Caco-2 (cell line): ENCODE results near the gene FBXO17. TPM values are rescaled to one million over a fixed set of nuclear protein-coding genes. Genes with fewer than 3 reads are reported as not detected.

Experiments
- BruUV-seq: library from RNA; stranded (reverse); fragments of 400-500 nt; replicated peaks from 2 replicates; lab custom pipeline; 2021; lab: Mats Ljungman, UMichigan
- CTCF ChIA-PET: fragments of 300-600 bp; sonication (Branson Sonifier 250); formaldehyde crosslinking; loops from one replicate; lab custom pipeline; 2022; ENCODE audit warnings: antibody characterized with exemption; lab: Charles Lee
- POLR2A ChIA-PET: fragments of 300-600 bp; sonication (Branson Sonifier 250); formaldehyde crosslinking; loops from one replicate; lab custom pipeline; 2022; ENCODE audit warnings: antibody characterized with exemption; lab: Charles Lee
- DNase-seq, 2 experiments: peaks; one replicate each; pipeline versions ENCODE4 v3.0.0 to v3.0.0-alpha.2; 2020 to 2022
- H3K27me3 ChIP-seq: replicated peaks from 2 replicates; pipeline ENCODE4 v1.6.0; 2011; ENCODE audit warnings: low read length; ENCODE audit not compliant: control insufficient read depth, insufficient read depth
- H3K36me3 ChIP-seq: 2 replicates; pipeline ENCODE4 v1.5.1; 2011; ENCODE audit warnings: low read length; ENCODE audit not compliant: control insufficient read depth, insufficient read depth
- H3K4me1 ChIP-seq: fragments of 250-450 bp; sonication (Bioruptor Pico); 2 replicates; pipeline ENCODE4 v1.5.1; 2020; ENCODE audit warnings: mild to moderate bottlenecking
- H3K4me3 ChIP-seq: 2 replicates; pipeline ENCODE4 v1.5.1; 2011; ENCODE audit warnings: low read depth, mild to moderate bottlenecking, control low read depth, low read length
- H3K9me3 ChIP-seq: fragments of 250-450 bp; sonication (Bioruptor Pico); 2 replicates; pipeline ENCODE4 v1.5.1; 2020; ENCODE audit warnings: mild to moderate bottlenecking, moderate library complexity
- H3K27ac Mint-ChIP-seq: one replicate; pipeline ENCODE4 v1.8.0; 2022; ENCODE audit warnings: mixed read lengths; ENCODE audit not compliant: unreplicated experiment
- H3K27me3 Mint-ChIP-seq: one replicate; pipeline ENCODE4 v1.8.0; 2022; ENCODE audit warnings: mixed read lengths; ENCODE audit not compliant: insufficient read depth, unreplicated experiment
- H3K36me3 Mint-ChIP-seq: one replicate; pipeline ENCODE4 v1.8.0; 2022; ENCODE audit warnings: mild to moderate bottlenecking, mixed read lengths; ENCODE audit not compliant: insufficient read depth, unreplicated experiment
- H3K4me1 Mint-ChIP-seq: one replicate; pipeline ENCODE4 v1.8.0; 2022; ENCODE audit warnings: low read depth, mixed read lengths; ENCODE audit not compliant: unreplicated experiment
- H3K4me3 Mint-ChIP-seq: one replicate; pipeline ENCODE4 v1.8.0; 2022; ENCODE audit warnings: mild to moderate bottlenecking, moderate library complexity, mixed read lengths; ENCODE audit not compliant: unreplicated experiment
- H3K9me3 Mint-ChIP-seq: one replicate; pipeline ENCODE4 v1.8.0; 2022; ENCODE audit warnings: mixed read lengths; ENCODE audit not compliant: unreplicated experiment
- intact Hi-C: fragments of 100-400 bp; cut with micrococcal nuclease; formaldehyde crosslinking; loops from one replicate; pipeline ENCODE4 v1.10.0; 2022; ENCODE audit not compliant: unreplicated experiment
- total RNA-seq: library from RNA; stranded (reverse); gene quantifications from 2 replicates; pipeline ENCODE4 v1.2.3, GENCODE V29; 2022
- TF ChIP-seq, protein P1 (sequence below), 2 experiments: fragments of 200-600 bp in 1 of 2; IDR thresholded peaks; 1 replicate in 1 of 2; 2 replicates in 1 of 2; pipeline versions ENCODE4 v1.5.1 to v1.8.0; 2011 to 2022; ENCODE audit warnings: antibody characterized with exemption in 1 of 2, control low read depth in 1 of 2, inconsistent platforms in 1 of 2, low read depth in 1 of 2, low read length in 1 of 2, mild to moderate bottlenecking in 1 of 2, moderate library complexity in 1 of 2; ENCODE audit not compliant: insufficient read depth in 1 of 2, severe bottlenecking in 1 of 2, unreplicated experiment in 1 of 2

The FBXO17 gene
- total RNA-seq, 1 experiment from 2014 or later: 42.8 TPM

GRCh38 chr19:38956264-38956663 is 19.3 kb downstream of the FBXO17 start:
- Histone ChIP-seq H3K9me3 (no peaks in the 10 kb centered on the region), H3K27me3 (no peaks in the 10 kb centered on the region), H3K4me1 (peaks cover 18% of the 10 kb centered on the region), H3K4me3 (no peak overlapping the region), H3K36me3 (no peaks in the 10 kb centered on the region; the same call in none of the 2 replicates)
- no peak overlapping the region for H3K27ac Mint-ChIP-seq
- CTCF ChIA-PET: interaction anchor here (0.7 kb wide), 2 partner anchors 26 to 252 kb away, joined by 3 read pairs; partner anchors contain the start of genes MRPS12 and SARS2
- intact Hi-C loops: no loop called here
- BruUV-seq: no TSS peak
- DNase-seq: no peak
- TF ChIP-seq, protein P1, sequence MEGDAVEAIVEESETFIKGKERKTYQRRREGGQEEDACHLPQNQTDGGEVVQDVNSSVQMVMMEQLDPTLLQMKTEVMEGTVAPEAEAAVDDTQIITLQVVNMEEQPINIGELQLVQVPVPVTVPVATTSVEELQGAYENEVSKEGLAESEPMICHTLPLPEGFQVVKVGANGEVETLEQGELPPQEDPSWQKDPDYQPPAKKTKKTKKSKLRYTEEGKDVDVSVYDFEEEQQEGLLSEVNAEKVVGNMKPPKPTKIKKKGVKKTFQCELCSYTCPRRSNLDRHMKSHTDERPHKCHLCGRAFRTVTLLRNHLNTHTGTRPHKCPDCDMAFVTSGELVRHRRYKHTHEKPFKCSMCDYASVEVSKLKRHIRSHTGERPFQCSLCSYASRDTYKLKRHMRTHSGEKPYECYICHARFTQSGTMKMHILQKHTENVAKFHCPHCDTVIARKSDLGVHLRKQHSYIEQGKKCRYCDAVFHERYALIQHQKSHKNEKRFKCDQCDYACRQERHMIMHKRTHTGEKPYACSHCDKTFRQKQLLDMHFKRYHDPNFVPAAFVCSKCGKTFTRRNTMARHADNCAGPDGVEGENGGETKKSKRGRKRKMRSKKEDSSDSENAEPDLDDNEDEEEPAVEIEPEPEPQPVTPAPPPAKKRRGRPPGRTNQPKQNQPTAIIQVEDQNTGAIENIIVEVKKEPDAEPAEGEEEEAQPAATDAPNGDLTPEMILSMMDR (IDR thresholded peaks at IDR 0.05; ENCODE audit: insufficient read depth in 1 of 2, low read depth in 1 of 2, low read length in 1 of 2, severe bottlenecking in 1 of 2, unreplicated experiment in 1 of 2): no peak
- H3K4me3 Mint-ChIP-seq: no peak overlapping the region
- no peaks in the 10 kb centered on the region for H3K9me3 Mint-ChIP-seq
- H3K4me1 Mint-ChIP-seq: peaks cover 19% of the 10 kb centered on the region
- POLR2A ChIA-PET: no interaction called here
- peaks cover 20% of the 10 kb centered on the region for H3K36me3 Mint-ChIP-seq
- H3K27me3 Mint-ChIP-seq: no peaks in the 10 kb centered on the region

DNA sequence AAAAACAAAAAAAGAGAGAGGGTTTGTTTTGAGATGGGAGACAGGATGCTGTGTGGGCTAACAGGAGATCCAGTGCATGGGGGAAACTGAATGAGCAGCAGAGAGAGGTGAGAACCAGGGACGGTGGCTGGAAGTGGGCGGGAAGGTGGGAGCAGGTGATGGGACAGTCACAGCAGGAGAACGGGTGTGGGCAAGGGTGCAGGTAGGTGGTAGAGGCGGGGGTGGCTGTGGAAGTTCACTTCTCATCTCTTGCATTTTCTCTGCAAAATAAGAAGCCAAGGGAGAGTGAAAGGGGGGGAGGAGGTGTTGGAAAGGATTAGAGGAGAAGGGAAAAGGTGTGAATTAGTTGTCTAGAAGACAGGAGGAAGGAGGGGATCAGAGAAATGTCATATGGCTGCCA is 21.9 kb downstream of the FBXO17 start:
- no peaks in the 10 kb centered on the region; the same call in none of the 2 replicates for H3K36me3 ChIP-seq
- CTCF ChIA-PET: interaction anchor here (0.6 to 2.0 kb wide), 3 partner anchors 23 to 460 kb away, joined by 3 to 8 read pairs (median 3); partner anchors contain the start of genes MRPS12 and SARS2
- no peaks in the 10 kb centered on the region for H3K9me3 ChIP-seq
- no peak for DNase-seq
- BruUV-seq: no TSS peak
- intact Hi-C loops: no loop called here
- peaks cover 19% of the 10 kb centered on the region for H3K4me1 Mint-ChIP-seq
- no peak overlapping the region for H3K4me3 Mint-ChIP-seq
- no peak overlapping the region for H3K4me3 ChIP-seq
- TF ChIP-seq, protein P1 (IDR thresholded peaks at IDR 0.05; ENCODE audit: insufficient read depth in 1 of 2, low read depth in 1 of 2, low read length in 1 of 2, severe bottlenecking in 1 of 2, unreplicated experiment in 1 of 2): no peak
- H3K27me3 ChIP-seq: no peaks in the 10 kb centered on the region
- no peaks in the 10 kb centered on the region for H3K9me3 Mint-ChIP-seq
- H3K36me3 Mint-ChIP-seq: peaks cover 27% of the 10 kb centered on the region
- POLR2A ChIA-PET: no interaction called here
- no peak overlapping the region for H3K27ac Mint-ChIP-seq
- H3K4me1 ChIP-seq: peaks cover 18% of the 10 kb centered on the region
- no peaks in the 10 kb centered on the region for H3K27me3 Mint-ChIP-seq

DNA sequence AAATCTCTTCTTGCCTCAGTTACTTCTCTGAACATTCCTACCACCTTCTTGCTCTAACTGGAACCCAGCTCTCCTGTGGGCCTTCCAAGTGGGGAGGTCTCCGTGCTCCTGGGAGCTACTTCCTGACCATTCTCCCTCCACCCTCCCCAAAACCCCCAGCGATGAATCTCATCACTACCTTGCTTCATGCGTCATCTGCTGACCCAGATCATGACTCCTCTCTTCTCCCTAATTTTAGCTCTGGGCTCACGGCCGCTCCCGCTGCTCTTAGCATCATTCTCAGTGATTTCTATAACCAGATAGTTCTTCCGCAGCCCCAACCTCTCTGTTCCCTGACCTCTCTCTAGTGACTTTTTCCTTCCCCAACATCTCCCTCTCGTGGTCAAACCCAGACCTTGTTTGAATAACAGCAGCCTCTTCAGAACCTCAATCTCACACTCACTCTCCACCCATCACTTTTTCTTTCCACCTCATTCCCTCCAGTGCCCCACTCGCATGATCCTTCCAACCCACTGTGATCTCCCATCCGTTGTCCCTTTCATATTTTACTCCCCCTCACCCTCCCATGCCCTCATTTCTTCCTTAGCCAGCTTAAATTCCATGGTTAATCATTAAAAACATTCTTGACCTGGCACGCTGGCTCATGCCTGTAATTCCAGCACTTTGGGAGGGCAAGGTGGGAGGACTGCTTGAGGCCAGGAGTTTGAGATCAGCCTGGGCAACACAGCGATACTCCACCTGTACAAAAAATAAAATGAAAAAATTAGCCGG is 23.0 kb downstream of the FBXO17 start:
- intact Hi-C loops: loop anchor here (1.0 kb wide), 1 partner anchor 22 kb away; the partner anchor contains the start of genes MRPS12 and SARS2
- H3K9me3 Mint-ChIP-seq: no peaks in the 10 kb centered on the region
- no TSS peak for BruUV-seq
- H3K4me1 Mint-ChIP-seq: peaks cover 19% of the 10 kb centered on the region
- Histone ChIP-seq H3K27me3 (no peaks in the 10 kb centered on the region), H3K36me3 (no peaks in the 10 kb centered on the region; the same call in none of the 2 replicates), H3K4me1 (peaks cover 18% of the 10 kb centered on the region), H3K4me3 (no peak overlapping the region), H3K9me3 (no peaks in the 10 kb centered on the region)
- TF ChIP-seq, protein P1 (IDR thresholded peaks at IDR 0.05; ENCODE audit: insufficient read depth in 1 of 2, low read depth in 1 of 2, low read length in 1 of 2, severe bottlenecking in 1 of 2, unreplicated experiment in 1 of 2): peak; percentile 26 to 39
- no peaks in the 10 kb centered on the region for H3K27me3 Mint-ChIP-seq
- peaks cover 27% of the 10 kb centered on the region for H3K36me3 Mint-ChIP-seq
- ChIA-PET CTCF (interaction anchor here (1.0 to 2.0 kb wide), 3 partner anchors 10 to 23 kb away, joined by 3 to 10 read pairs (median 8); partner anchors contain the start of genes FBXO17, MRPS12 and SARS2), POLR2A (interaction anchor here (0.6 to 1.5 kb wide), 2 partner anchors 22 to 100 kb away, joined by 6 to 7 read pairs; partner anchors contain the start of genes MRPS12 and SARS2)
- peak overlapping the region; percentile 13 for H3K4me3 Mint-ChIP-seq
- DNase-seq: peak; percentile 58 to 65
- peak overlapping the region; percentile 45 for H3K27ac Mint-ChIP-seq
